ENCODE measurements around the gene ST8SIA4. TPM values are rescaled to one million over a fixed set of nuclear protein-coding genes. Genes with fewer than 3 reads are reported as not detected.

ST8SIA4 gene
- total RNA-seq, 1 donor from 2014 or later, result 0.42 TPM

- DNase-seq (ENCODE audit: low spot score), result no peak
These were observed 46.6 kb downstream of the ST8SIA4 start for GRCh38 chr5:100856462-100856861.

GRCh38 chr5:100855937-100856430 is 47.1 kb downstream of the ST8SIA4 start:
- Mint-ChIP-seq H3K27me3 (ENCODE audit: low read depth) (no peaks in the 10 kb centered on the region), H3K9me3 (ENCODE audit: low read depth) (no peaks in the 10 kb centered on the region), H3K4me1 (ENCODE audit: low read depth) (no peaks in the 10 kb centered on the region), H3K27ac (ENCODE audit: unreplicated experiment) (no peak overlapping the region), H3K4me3 (ENCODE audit: unreplicated experiment) (no peak overlapping the region), H3K36me3 (ENCODE audit: low read depth) (no peaks in the 10 kb centered on the region)
- DNase-seq (ENCODE audit: low spot score), result no peak
- no peak for TF ChIP-seq CTCF (IDR thresholded peaks at IDR 0.05)

More at GRCh38 chr5:100856462-100856861, 46.6 kb downstream of the ST8SIA4 start:
- Mint-ChIP-seq H3K36me3 (ENCODE audit: low read depth) (no peaks in the 10 kb centered on the region), H3K4me1 (ENCODE audit: low read depth) (no peaks in the 10 kb centered on the region), H3K4me3 (ENCODE audit: unreplicated experiment) (no peak overlapping the region), H3K27me3 (ENCODE audit: low read depth) (no peaks in the 10 kb centered on the region), H3K27ac (ENCODE audit: unreplicated experiment) (no peak overlapping the region), H3K9me3 (ENCODE audit: low read depth) (no peaks in the 10 kb centered on the region)
- TF ChIP-seq CTCF (IDR thresholded peaks at IDR 0.05), result no peak

- H3K9me3 Mint-ChIP-seq (ENCODE audit: low read depth), result no peaks in the 10 kb centered on the region
- no peaks in the 10 kb centered on the region for H3K27me3 Mint-ChIP-seq (ENCODE audit: low read depth)
- H3K27ac Mint-ChIP-seq (ENCODE audit: unreplicated experiment), result no peak overlapping the region
- H3K4me3 Mint-ChIP-seq (ENCODE audit: unreplicated experiment), result no peak overlapping the region
- H3K4me1 Mint-ChIP-seq (ENCODE audit: low read depth), result no peaks in the 10 kb centered on the region
- no peaks in the 10 kb centered on the region for H3K36me3 Mint-ChIP-seq (ENCODE audit: low read depth)
- no peak for TF ChIP-seq CTCF (IDR thresholded peaks at IDR 0.05)
- DNase-seq (ENCODE audit: low spot score), result no peak
These were observed 47.8 kb downstream of the ST8SIA4 start for GRCh38 chr5:100855295-100855694.

GRCh38 chr5:100854591-100854990 is 48.5 kb downstream of the ST8SIA4 start:
- Mint-ChIP-seq H3K4me3 (ENCODE audit: unreplicated experiment) (no peak overlapping the region), H3K27ac (ENCODE audit: unreplicated experiment) (no peak overlapping the region), H3K9me3 (ENCODE audit: low read depth) (no peaks in the 10 kb centered on the region), H3K27me3 (ENCODE audit: low read depth) (no peaks in the 10 kb centered on the region), H3K36me3 (ENCODE audit: low read depth) (no peaks in the 10 kb centered on the region), H3K4me1 (ENCODE audit: low read depth) (no peaks in the 10 kb centered on the region)
- no peak for DNase-seq (ENCODE audit: low spot score)
- no peak for TF ChIP-seq CTCF (IDR thresholded peaks at IDR 0.05)

- Mint-ChIP-seq H3K4me1 (ENCODE audit: low read depth) (no peaks in the 10 kb centered on the region), H3K27me3 (ENCODE audit: low read depth) (no peaks in the 10 kb centered on the region), H3K27ac (ENCODE audit: unreplicated experiment) (no peak overlapping the region), H3K9me3 (ENCODE audit: low read depth) (no peaks in the 10 kb centered on the region), H3K4me3 (ENCODE audit: unreplicated experiment) (no peak overlapping the region), H3K36me3 (ENCODE audit: low read depth) (no peaks in the 10 kb centered on the region)
- no peak for TF ChIP-seq CTCF (IDR thresholded peaks at IDR 0.05)
- no peak for DNase-seq (ENCODE audit: low spot score)
These were observed 49.5 kb downstream of the ST8SIA4 start for GRCh38 chr5:100853582-100853981.

Data from chondrocyte (in vitro differentiated cells).